Measurements from ENCODE around the gene MYCT1. TPM values are rescaled to one million over a fixed set of nuclear protein-coding genes. Genes with fewer than 3 reads are reported as not detected.

Gene MYCT1
- total RNA-seq, 1 experiment from 2014 or later: not detected

DNA sequence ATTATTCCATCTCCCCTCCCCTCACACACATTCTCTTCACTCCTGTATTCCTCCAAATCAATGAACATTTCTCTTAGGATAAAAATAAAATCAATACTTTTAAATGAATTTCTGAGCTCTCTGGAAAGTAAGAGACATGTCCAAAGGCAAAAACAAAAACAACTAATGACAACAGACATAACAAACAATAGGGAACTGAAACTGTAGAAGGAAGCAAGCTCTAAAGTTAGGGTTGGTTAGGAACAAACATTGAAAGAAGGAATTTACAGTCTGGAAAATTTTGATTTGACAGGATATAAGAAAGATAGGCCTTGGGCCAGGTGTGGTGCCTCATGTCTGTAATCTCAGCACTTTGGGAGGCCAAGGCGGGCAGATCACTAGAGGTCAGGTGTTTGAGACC lies 17.5 kb upstream of the MYCT1 start:
- ATAC-seq (no peak), DNase-seq (ENCODE audit: low read depth, low spot score) (no peak)
- in situ Hi-C loops (cut with HindIII; ENCODE audit: low pct_unique_long_range_greater_than_20kb, low sequenced_read_pairs): no loop called here
- no TSS peak for BruUV-seq (replicated peaks)
- intact Hi-C loops (cut with micrococcal nuclease; ENCODE audit: unreplicated experiment): no loop called here
- Histone ChIP-seq H3K9me3 (ENCODE audit: control insufficient read depth, insufficient read depth, low read depth, low read length) (no peaks in the 10 kb centered on the region), H3K4me3 (ENCODE audit: low read depth in 2 of 2, low read length in 2 of 2) (no peak overlapping the region), H3K4me1 (ENCODE audit: control insufficient read depth, insufficient read depth, low read length) (no peaks in the 10 kb centered on the region), H3K27me3 (ENCODE audit: control insufficient read depth, insufficient read depth, low read length) (no peaks in the 10 kb centered on the region), H3K36me3 (ENCODE audit: control insufficient read depth, insufficient read depth, low read length) (no peaks in the 10 kb centered on the region), H3K27ac (ENCODE audit: low read length) (no peak overlapping the region)
- CTCF ChIA-PET: no interaction called here
- POLR2A ChIA-PET: no interaction called here
- TF ChIP-seq, protein P1, sequence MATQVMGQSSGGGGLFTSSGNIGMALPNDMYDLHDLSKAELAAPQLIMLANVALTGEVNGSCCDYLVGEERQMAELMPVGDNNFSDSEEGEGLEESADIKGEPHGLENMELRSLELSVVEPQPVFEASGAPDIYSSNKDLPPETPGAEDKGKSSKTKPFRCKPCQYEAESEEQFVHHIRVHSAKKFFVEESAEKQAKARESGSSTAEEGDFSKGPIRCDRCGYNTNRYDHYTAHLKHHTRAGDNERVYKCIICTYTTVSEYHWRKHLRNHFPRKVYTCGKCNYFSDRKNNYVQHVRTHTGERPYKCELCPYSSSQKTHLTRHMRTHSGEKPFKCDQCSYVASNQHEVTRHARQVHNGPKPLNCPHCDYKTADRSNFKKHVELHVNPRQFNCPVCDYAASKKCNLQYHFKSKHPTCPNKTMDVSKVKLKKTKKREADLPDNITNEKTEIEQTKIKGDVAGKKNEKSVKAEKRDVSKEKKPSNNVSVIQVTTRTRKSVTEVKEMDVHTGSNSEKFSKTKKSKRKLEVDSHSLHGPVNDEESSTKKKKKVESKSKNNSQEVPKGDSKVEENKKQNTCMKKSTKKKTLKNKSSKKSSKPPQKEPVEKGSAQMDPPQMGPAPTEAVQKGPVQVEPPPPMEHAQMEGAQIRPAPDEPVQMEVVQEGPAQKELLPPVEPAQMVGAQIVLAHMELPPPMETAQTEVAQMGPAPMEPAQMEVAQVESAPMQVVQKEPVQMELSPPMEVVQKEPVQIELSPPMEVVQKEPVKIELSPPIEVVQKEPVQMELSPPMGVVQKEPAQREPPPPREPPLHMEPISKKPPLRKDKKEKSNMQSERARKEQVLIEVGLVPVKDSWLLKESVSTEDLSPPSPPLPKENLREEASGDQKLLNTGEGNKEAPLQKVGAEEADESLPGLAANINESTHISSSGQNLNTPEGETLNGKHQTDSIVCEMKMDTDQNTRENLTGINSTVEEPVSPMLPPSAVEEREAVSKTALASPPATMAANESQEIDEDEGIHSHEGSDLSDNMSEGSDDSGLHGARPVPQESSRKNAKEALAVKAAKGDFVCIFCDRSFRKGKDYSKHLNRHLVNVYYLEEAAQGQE (IDR thresholded peaks at IDR 0.05; ENCODE audit: insufficient read depth in 1 of 2, low read depth in 2 of 2, low read length in 1 of 2): no peak
- no peak for TF ChIP-seq POLR2AphosphoS5 (IDR thresholded peaks at IDR 0.05; ENCODE audit: low read depth, low read length)
- TF ChIP-seq TCF7L2 (IDR thresholded peaks at IDR 0.05; ENCODE audit: low read depth, low read length): no peak
- TF ChIP-seq, protein P2, sequence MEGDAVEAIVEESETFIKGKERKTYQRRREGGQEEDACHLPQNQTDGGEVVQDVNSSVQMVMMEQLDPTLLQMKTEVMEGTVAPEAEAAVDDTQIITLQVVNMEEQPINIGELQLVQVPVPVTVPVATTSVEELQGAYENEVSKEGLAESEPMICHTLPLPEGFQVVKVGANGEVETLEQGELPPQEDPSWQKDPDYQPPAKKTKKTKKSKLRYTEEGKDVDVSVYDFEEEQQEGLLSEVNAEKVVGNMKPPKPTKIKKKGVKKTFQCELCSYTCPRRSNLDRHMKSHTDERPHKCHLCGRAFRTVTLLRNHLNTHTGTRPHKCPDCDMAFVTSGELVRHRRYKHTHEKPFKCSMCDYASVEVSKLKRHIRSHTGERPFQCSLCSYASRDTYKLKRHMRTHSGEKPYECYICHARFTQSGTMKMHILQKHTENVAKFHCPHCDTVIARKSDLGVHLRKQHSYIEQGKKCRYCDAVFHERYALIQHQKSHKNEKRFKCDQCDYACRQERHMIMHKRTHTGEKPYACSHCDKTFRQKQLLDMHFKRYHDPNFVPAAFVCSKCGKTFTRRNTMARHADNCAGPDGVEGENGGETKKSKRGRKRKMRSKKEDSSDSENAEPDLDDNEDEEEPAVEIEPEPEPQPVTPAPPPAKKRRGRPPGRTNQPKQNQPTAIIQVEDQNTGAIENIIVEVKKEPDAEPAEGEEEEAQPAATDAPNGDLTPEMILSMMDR (IDR thresholded peaks at IDR 0.05): no peak
- no peak for TF ChIP-seq SIN3A (IDR thresholded peaks at IDR 0.05; ENCODE audit: borderline replicate concordance, insufficient read depth, low read depth, low read length)

DNA sequence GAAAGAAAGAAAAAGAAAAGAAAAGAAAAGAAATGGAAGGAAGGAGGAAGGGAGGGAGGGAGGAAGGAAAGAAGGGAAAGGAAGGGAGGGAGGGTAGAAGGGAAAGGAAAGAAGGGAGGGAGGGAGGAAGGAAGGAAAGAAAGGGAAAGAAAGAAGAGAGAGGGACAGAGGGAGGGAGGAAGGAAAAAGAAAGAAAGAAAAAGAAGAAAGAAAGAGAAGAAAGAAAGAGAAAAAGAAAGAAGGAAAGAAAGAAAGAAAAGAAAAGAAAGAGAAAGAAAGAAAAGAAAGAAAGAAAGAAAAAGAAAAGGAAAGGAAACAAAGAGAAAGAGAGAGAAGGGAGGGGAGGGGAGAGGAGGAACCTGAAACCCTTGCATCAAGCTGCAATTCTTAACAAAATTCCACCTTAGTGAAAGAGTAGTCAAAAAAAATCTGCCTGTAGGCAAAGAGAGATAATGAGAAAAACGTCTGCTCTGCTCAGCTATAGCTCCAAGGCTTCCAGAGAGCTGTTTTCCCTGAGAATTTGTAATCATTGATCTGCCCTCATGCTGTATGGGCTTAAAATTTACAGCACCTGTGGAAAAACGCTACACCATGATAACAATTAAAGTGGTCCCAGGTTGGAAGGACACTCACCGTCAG lies 16.7 kb upstream of the MYCT1 start:
- no TSS peak for BruUV-seq (replicated peaks)
- H3K27ac ChIP-seq (ENCODE audit: low read length): no peak overlapping the region
- H3K27me3 ChIP-seq (ENCODE audit: control insufficient read depth, insufficient read depth, low read length): no peaks in the 10 kb centered on the region
- no peaks in the 10 kb centered on the region for H3K9me3 ChIP-seq (ENCODE audit: control insufficient read depth, insufficient read depth, low read depth, low read length)
- TF ChIP-seq SIN3A (IDR thresholded peaks at IDR 0.05; ENCODE audit: borderline replicate concordance, insufficient read depth, low read depth, low read length) (no peak), TCF7L2 (IDR thresholded peaks at IDR 0.05; ENCODE audit: low read depth, low read length) (no peak), POLR2AphosphoS5 (IDR thresholded peaks at IDR 0.05; ENCODE audit: low read depth, low read length) (no peak)
- TF ChIP-seq, protein P1 (IDR thresholded peaks at IDR 0.05; ENCODE audit: insufficient read depth in 1 of 2, low read depth in 2 of 2, low read length in 1 of 2): no peak
- TF ChIP-seq, protein P2 (IDR thresholded peaks at IDR 0.05): no peak
- H3K4me1 ChIP-seq (ENCODE audit: control insufficient read depth, insufficient read depth, low read length): no peaks in the 10 kb centered on the region
- in situ Hi-C loops (cut with HindIII; ENCODE audit: low pct_unique_long_range_greater_than_20kb, low sequenced_read_pairs): no loop called here
- CTCF ChIA-PET: no interaction called here
- no peak overlapping the region for H3K4me3 ChIP-seq (ENCODE audit: low read depth in 2 of 2, low read length in 2 of 2)
- ATAC-seq: no peak
- no peak for DNase-seq (ENCODE audit: low read depth, low spot score)
- POLR2A ChIA-PET: no interaction called here
- intact Hi-C loops (cut with micrococcal nuclease; ENCODE audit: unreplicated experiment): no loop called here
- H3K36me3 ChIP-seq (ENCODE audit: control insufficient read depth, insufficient read depth, low read length): no peaks in the 10 kb centered on the region

All from Panc1 (cell line).